AG09309 (cell line): ENCODE measurements around the gene TRAF4.
"Not testable (repeated sequence)": the region's sequence is repeated elsewhere in the genome, so short reads cannot be mapped to it uniquely, and the experiment has no call there.

ENCODE experiments used
- DNase-seq: peaks from one replicate; pipeline ENCODE4 v3.0.0-alpha.2; 2010; ENCODE audit warnings: low read depth
- H3K4me3 ChIP-seq: 2 replicates; pipeline ENCODE4 v1.5.1; 2011; ENCODE audit warnings: mild to moderate bottlenecking, low read depth, low read length, moderate library complexity; ENCODE audit not compliant: control insufficient read depth
- TF ChIP-seq, protein P1 (sequence below): IDR thresholded peaks from 2 replicates; pipeline ENCODE4 v1.5.1; 2011; ENCODE audit warnings: mild to moderate bottlenecking, low read depth, low read length, inconsistent platforms; ENCODE audit not compliant: insufficient read depth, control insufficient read depth; ENCODE audit errors: missing control alignments

The TRAF4 gene

DNA sequence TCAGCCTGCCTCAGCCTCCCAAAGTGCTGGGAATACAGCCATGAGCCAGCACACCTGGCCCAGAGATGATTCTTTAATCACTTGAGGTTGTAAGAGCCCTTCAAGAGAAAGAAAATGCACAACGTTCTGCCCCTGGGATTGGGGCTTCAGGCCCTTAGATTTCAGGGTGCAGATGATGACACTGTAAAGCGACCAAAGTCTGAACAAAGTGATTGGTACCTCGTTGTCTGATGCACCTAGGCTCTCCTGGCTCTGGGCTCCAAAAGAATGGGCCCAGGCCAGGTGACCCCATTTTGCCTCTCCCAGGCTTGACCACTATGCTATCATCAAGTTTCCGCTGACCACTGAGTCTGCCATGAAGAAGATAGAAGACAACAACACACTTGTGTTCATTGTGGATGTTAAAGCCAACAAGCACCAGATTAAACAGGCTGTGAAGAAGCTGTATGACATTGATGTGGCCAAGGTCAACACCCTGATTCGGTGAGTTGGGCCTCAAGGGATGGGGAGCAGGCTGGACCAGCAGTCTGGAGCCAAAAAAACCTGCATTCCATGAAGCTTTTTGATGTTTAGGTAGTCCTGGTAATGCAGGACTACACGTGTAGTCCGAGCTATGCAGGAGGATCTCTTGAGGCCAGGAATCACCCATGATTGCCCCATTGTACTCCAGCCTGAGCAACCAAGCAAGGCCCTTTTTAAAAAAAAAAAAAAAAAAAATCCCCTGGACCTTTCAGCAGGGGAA lies 21.2 kb upstream of the TRAF4 start:
- H3K4me3 ChIP-seq = no peak overlapping the region
- DNase-seq = no peak
- TF ChIP-seq, protein P1, sequence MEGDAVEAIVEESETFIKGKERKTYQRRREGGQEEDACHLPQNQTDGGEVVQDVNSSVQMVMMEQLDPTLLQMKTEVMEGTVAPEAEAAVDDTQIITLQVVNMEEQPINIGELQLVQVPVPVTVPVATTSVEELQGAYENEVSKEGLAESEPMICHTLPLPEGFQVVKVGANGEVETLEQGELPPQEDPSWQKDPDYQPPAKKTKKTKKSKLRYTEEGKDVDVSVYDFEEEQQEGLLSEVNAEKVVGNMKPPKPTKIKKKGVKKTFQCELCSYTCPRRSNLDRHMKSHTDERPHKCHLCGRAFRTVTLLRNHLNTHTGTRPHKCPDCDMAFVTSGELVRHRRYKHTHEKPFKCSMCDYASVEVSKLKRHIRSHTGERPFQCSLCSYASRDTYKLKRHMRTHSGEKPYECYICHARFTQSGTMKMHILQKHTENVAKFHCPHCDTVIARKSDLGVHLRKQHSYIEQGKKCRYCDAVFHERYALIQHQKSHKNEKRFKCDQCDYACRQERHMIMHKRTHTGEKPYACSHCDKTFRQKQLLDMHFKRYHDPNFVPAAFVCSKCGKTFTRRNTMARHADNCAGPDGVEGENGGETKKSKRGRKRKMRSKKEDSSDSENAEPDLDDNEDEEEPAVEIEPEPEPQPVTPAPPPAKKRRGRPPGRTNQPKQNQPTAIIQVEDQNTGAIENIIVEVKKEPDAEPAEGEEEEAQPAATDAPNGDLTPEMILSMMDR = no peak

DNA sequence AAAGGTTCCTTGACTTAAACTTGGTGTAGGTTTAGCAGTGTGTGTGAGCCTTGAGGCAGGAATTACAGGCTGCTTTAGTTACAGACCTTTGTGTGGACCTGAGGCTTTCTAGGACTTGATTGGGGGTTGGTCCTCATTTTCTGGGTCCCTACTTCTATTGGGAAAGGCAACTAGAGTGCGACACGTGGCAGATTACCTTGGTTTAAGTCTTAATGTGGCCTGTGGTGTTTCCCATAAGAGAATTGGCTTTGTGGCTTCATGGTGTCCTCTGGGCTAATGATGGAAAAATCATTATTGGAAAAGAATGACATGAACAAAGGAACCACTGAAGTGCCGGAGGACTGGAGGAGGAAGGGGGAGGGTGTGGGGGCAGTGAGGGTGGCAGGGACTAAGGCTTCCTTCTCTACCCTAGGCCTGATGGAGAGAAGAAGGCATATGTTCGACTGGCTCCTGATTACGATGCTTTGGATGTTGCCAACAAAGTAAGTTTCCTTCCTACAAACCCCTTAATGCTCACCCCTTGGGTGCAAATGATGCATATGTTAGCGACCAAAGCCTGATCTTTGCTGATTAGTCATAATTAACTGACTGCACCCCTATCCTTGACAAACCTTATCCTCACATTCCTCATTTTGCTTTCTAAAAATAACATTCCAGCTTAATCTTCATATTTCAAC lies 20.5 kb upstream of the TRAF4 start:
- DNase-seq = no peak
- no peak overlapping the region for H3K4me3 ChIP-seq
- TF ChIP-seq, protein P1 = no peak

DNA sequence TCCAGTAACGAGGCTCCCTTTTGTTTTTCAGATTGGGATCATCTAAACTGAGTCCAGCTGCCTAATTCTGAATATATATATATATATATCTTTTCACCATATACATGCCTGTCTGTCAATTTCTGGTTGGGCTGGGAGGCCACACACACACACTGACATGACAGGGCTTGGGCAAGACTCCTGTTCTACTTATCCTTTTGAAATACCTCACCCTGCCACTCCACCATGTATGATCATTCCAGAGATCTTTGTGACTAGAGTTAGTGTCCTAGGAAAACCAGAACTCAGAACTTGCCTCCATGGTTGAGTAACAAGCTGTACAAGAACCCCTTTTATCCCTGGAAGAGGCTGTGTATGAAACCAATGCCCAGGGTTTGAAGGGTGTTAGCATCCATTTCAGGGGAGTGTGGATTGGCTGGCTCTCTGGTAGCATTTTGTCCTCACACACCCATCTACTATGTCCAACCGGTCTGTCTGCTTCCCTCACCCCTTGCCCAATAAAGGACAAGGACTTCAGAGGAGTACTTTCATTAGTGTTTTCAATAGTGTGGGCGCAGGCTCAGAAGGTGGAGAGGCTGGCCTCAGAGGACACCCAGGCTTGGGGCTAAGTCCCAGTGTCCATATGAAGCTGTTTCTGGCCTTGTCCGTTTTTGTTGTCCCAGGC lies 19.8 kb upstream of the TRAF4 start:
- not testable (repeated sequence) for DNase-seq, H3K4me3 ChIP-seq

DNA sequence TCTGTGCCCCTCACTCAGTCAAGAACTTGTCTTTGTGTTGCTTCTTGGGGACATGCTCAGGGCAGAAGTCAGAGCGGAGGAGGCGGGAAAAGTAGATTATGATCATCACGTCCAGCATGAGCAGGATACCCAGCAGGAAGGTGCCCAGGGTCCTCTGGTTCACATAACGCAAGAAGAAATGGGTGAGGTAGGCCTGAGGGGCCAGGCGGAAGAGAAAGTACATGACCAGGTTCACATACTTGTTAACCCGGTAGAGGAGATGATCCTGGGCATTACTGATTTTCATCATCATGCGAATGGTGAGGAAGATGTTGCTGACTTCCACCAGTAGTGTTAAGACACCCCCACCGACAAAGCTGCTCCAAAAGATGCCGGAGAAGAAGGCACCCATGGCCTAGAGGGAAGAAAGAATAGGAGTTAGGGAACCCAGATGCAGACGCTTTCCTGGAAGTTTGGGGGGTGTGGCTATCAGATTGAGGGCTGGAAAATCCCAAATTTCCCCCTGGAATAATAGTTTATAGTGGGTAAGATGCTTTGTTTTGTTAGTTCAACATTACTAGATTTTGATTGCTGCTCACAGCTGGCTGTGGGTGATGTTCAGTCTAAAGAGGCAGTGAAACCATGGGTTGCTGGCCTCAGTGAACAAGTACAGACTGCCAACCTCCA lies 19.2 kb upstream of the TRAF4 start:
- no peak for DNase-seq
- H3K4me3 ChIP-seq = no peak overlapping the region
- TF ChIP-seq, protein P1 = no peak

DNA sequence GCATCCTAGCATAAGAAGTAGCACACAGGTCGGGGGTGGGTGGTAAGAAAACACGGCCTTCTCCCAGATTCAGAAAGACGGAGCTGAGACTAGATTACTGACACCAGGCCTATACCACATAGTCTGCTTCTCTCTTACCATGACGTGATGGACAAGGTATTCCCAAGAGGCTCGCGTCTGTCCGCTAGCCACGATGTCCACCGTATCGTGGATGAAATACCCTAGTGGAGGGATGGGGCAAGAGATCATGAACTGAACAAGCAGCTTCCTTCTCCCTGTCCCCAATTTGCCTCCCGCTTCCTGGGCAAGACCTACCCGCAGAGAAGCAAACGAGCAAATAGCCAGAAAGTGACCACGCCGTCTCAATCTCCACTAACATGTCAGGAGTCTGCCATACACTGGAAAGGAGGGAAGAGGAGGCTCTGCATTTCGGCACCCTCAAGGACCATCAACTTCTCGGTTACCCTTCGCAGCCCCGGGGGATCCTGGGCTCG lies 18.6 kb upstream of the TRAF4 start:
- TF ChIP-seq, protein P1 = peak; percentile 25
- H3K4me3 ChIP-seq = peak overlapping the region; percentile 60

DNA sequence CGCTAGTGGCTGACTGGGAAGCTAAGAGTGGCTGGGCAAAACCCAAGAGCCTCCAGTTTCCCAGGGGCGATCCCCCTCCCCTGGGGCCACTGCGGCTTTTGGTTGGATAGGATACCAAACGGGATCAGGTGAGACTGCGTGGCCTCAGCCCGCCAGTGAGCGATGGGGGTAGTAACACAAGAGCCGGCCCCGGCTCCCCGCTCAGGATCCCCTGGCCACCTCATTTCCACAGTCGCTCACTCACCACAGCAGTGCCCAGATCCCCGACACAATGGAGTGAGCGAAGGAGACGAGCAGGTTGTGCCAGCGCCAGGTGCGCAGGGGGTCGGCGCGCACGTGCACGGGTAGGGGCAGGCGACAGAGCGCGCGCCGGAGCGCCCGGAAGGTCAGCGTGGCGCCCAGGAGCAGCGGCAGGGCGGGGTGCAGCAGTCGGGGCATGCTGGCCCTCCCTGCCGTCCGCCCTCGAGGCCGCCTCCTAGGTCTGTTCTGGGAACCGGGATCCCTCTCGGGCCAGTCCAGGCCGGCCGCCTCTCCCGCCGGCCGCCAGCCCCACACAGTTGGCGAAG lies 18.1 kb upstream of the TRAF4 start:
- no peak for DNase-seq
- TF ChIP-seq, protein P1 = no peak

More for the DNA sequence above, 18.6 kb upstream of the TRAF4 start:
- DNase-seq = no peak

DNA sequence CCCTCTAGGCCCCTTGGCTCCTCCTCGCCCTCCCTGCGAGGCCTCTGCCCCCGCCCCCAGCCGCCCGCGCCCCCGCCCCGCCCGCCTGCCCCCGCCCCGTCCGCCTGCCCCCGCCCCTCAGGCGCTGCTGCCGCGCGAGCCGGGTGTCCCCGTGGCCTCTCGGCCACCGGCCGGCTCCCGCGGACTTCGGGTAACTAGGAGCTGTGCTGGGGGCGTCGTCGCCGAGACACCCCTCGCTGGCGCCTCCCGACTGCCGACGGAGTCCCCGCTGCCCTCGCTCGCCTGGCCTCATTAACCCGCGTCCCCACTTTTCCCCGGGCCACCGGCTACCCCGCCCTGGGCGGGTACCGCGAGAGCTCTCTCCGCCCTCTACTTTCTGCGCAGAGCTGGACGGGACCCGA lies 17.6 kb upstream of the TRAF4 start, which contains the start of gene TLCD1:
TLCD1 (minus strand) TSS at position 8 of the 401 bp plus-strand sequence. CDS start 136 bp downstream, outside the sequence.
- TF ChIP-seq, protein P1 = no peak
- peak within 1 kb of the TSS; percentile 60 for H3K4me3 ChIP-seq
- DNase-seq = no peak

More for the DNA sequence above, 18.1 kb upstream of the TRAF4 start:
- H3K4me3 ChIP-seq = peak overlapping the region; percentile 60
